ENCODE results near the gene SHISAL2A.
"Not testable (repeated sequence)": the region's sequence is repeated elsewhere in the genome, so short reads cannot be mapped to it uniquely, and the experiment has no call there.

SHISAL2A gene

GRCh38 chr1:52691821-52692220, 58.9 kb downstream of the SHISAL2A start:
- DNase-seq, result no peak

- no peak for DNase-seq
These were observed 59.7 kb downstream of the SHISAL2A start for GRCh38 chr1:52692697-52693096.

- DNase-seq, result not testable (repeated sequence)
These were observed 60.4 kb downstream of the SHISAL2A start for GRCh38 chr1:52693351-52693750.

- DNase-seq, result no peak
These were observed 60.9 kb downstream of the SHISAL2A start for GRCh38 chr1:52693843-52694242.

GRCh38 chr1:52695627-52696026, 62.7 kb downstream of the SHISAL2A start:
- no peak for DNase-seq

- peak; percentile 65 for DNase-seq
These were observed 65.1 kb downstream of the SHISAL2A start, which contains the start of gene COA7 for GRCh38 chr1:52697795-52698674. Gene COA7 (minus strand): TSS chr1:52698347. CDS start chr1:52698326, 21 bp downstream.

GRCh38 chr1:52702886-52703787, 70.2 kb downstream of the SHISAL2A start:
- DNase-seq, result peak; percentile 76

- DNase-seq, result no peak
These were observed 73.2 kb downstream of the SHISAL2A start for GRCh38 chr1:52706136-52706670.
